ENCODE results near the gene FIGLA. TPM values are rescaled to one million over a fixed set of nuclear protein-coding genes. Genes with fewer than 3 reads are reported as not detected.

FIGLA gene
- total RNA-seq, 1 experiment from 2014 or later, result not detected

GRCh38 chr2:70833246-70833645 lies 42.8 kb upstream of the FIGLA start:
- Mint-ChIP-seq H3K9me3 (peaks cover 6% of the 10 kb centered on the region; the same call in 1 of the 2 replicates), H3K27ac (no peak overlapping the region), H3K27me3 (ENCODE audit: low read depth) (peaks cover 30% of the 10 kb centered on the region), H3K4me3 (no peak overlapping the region), H3K36me3 (no peaks in the 10 kb centered on the region), H3K4me1 (peaks cover 7% of the 10 kb centered on the region)
- POLR2A ChIA-PET, result interaction anchor here (0.6 kb wide), 1 partner anchor 1172 kb away, joined by 4 read pairs; no protein-coding TSS in a partner anchor
- TF ChIP-seq GABPB1 (CRISPR knock-in tag; IDR thresholded peaks at IDR 0.05) (no peak), SOX15 (CRISPR knock-in tag; IDR thresholded peaks at IDR 0.05) (no peak), ZNF232 (CRISPR knock-in tag; IDR thresholded peaks at IDR 0.05) (no peak), ZNF317 (CRISPR knock-in tag; IDR thresholded peaks at IDR 0.05; ENCODE audit: borderline replicate concordance, low read depth) (no peak), ZNF396 (CRISPR knock-in tag; IDR thresholded peaks at IDR 0.05; ENCODE audit: borderline replicate concordance) (no peak), RORB (CRISPR knock-in tag; IDR thresholded peaks at IDR 0.05) (no peak), IRF1 (CRISPR knock-in tag; IDR thresholded peaks at IDR 0.05) (no peak), ESRRA (CRISPR knock-in tag; IDR thresholded peaks at IDR 0.05; ENCODE audit: borderline replicate concordance) (no peak), OVOL2 (CRISPR knock-in tag; IDR thresholded peaks at IDR 0.05; ENCODE audit: borderline replicate concordance) (no peak), ZNF121 (CRISPR knock-in tag; IDR thresholded peaks at IDR 0.05) (no peak), GRHL2 (CRISPR knock-in tag; IDR thresholded peaks at IDR 0.05; ENCODE audit: insufficient replicate concordance, severe bottlenecking) (no peak), ETV6 (CRISPR knock-in tag; IDR thresholded peaks at IDR 0.05) (no peak), STAT6 (CRISPR knock-in tag; conservative IDR thresholded peaks at IDR 0.05; ENCODE audit: low read depth) (no peak), CREB1 (CRISPR knock-in tag; IDR thresholded peaks at IDR 0.05) (no peak), SMAD4 (CRISPR knock-in tag; IDR thresholded peaks at IDR 0.05) (no peak), TCF7 (CRISPR knock-in tag; IDR thresholded peaks at IDR 0.05; ENCODE audit: low read depth) (no peak)
- TF ChIP-seq, protein P1, sequence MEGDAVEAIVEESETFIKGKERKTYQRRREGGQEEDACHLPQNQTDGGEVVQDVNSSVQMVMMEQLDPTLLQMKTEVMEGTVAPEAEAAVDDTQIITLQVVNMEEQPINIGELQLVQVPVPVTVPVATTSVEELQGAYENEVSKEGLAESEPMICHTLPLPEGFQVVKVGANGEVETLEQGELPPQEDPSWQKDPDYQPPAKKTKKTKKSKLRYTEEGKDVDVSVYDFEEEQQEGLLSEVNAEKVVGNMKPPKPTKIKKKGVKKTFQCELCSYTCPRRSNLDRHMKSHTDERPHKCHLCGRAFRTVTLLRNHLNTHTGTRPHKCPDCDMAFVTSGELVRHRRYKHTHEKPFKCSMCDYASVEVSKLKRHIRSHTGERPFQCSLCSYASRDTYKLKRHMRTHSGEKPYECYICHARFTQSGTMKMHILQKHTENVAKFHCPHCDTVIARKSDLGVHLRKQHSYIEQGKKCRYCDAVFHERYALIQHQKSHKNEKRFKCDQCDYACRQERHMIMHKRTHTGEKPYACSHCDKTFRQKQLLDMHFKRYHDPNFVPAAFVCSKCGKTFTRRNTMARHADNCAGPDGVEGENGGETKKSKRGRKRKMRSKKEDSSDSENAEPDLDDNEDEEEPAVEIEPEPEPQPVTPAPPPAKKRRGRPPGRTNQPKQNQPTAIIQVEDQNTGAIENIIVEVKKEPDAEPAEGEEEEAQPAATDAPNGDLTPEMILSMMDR (IDR thresholded peaks at IDR 0.05), result no peak
- TF ChIP-seq, protein P2, sequence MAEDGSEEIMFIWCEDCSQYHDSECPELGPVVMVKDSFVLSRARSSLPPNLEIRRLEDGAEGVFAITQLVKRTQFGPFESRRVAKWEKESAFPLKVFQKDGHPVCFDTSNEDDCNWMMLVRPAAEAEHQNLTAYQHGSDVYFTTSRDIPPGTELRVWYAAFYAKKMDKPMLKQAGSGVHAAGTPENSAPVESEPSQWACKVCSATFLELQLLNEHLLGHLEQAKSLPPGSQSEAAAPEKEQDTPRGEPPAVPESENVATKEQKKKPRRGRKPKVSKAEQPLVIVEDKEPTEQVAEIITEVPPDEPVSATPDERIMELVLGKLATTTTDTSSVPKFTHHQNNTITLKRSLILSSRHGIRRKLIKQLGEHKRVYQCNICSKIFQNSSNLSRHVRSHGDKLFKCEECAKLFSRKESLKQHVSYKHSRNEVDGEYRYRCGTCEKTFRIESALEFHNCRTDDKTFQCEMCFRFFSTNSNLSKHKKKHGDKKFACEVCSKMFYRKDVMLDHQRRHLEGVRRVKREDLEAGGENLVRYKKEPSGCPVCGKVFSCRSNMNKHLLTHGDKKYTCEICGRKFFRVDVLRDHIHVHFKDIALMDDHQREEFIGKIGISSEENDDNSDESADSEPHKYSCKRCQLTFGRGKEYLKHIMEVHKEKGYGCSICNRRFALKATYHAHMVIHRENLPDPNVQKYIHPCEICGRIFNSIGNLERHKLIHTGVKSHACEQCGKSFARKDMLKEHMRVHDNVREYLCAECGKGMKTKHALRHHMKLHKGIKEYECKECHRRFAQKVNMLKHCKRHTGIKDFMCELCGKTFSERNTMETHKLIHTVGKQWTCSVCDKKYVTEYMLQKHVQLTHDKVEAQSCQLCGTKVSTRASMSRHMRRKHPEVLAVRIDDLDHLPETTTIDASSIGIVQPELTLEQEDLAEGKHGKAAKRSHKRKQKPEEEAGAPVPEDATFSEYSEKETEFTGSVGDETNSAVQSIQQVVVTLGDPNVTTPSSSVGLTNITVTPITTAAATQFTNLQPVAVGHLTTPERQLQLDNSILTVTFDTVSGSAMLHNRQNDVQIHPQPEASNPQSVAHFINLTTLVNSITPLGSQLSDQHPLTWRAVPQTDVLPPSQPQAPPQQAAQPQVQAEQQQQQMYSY (CRISPR knock-in tag; IDR thresholded peaks at IDR 0.05), result no peak
- TF ChIP-seq, protein P3, sequence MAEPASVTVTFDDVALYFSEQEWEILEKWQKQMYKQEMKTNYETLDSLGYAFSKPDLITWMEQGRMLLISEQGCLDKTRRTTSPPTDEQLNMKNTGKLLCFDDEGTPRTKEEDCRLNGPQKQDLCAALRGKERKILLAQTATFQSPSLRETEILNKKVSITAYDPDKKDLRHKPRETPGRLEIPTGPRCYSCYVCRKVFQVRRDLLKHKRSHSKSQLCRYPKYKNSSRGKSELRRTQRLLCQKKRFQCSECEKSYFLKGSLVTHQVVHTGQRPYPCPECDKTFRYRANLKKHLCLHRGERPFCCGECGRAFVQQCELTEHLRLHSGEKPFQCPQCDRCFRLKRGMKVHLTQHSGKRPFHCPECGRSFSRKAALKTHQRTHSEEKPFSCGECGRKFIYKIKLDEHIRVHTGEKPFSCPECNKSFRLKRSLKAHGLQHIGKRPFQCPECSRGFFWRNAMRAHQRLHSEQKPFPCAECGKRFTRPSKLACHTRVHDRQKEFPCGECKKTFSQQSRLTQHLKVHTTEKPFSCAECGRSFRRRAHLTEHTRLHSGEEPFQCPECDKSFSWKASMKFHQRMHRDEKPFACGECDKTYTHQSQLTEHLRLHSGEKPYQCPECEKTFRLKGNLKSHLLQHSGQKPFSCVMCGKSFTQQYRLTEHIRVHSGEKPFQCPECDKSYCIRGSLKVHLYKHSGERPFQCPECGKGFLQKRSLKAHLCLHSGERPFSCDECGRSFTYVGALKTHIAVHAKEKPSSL (CRISPR knock-in tag; conservative IDR thresholded peaks at IDR 0.05), result no peak
- no peak for DNase-seq (ENCODE audit: low spot score)
- no peak for ATAC-seq
- CTCF ChIA-PET, result no interaction called here

Data from WTC11 (cell line).